ENCODE measurements around the gene NT5DC3.

- TF ChIP-seq GATA3 (IDR thresholded peaks at IDR 0.05; ENCODE audit: low read depth, low read length) (no peak), GATA2 (IDR thresholded peaks at IDR 0.05; ENCODE audit: low read depth, low read length) (no peak)
Observed at GRCh38 chr12:103785243-103786031, 55.6 kb downstream of the NT5DC3 start.
